ENCODE results near the gene TMEM269. TPM values are rescaled to one million over a fixed set of nuclear protein-coding genes. Genes with fewer than 3 reads are reported as not detected.

The TMEM269 gene
- total and polyA plus RNA-seq, 2 experiments from 2014 or later, result 0.12 to 0.40 TPM

DNA sequence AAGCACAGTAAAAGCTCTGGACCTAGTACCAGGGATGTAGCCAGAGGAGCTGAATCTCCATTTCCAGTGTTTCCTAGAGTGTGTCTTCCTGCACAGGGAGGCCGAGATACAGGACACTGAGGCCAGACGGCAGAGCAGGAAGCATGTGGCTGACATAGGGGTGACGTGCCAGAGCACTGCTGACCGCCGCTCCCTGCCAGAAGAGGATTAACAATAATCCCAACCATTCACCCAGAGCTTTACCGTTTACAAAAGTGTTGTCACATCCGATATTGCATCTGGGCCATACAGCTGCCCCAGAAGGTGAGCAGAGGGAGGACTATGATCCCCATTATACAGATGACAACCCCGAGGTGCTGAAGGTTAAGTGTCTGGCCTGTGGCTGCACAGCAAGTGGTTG lies 38.9 kb upstream of the TMEM269 start:
- Histone ChIP-seq H3K4me1 (ENCODE audit: insufficient read depth) (peaks cover 6% of the 10 kb centered on the region), H3K79me2 (no peaks in the 10 kb centered on the region), H2AFZ (no peak overlapping the region), H3K9me2 (replicated peaks; ENCODE audit: insufficient read depth) (no peaks in the 10 kb centered on the region), H3K36me3 (replicated peaks; ENCODE audit: insufficient read depth, low read depth) (no peaks in the 10 kb centered on the region), H3K27me3 (no peaks in the 10 kb centered on the region), H3K4me2 (no peak overlapping the region), H4K20me1 (ENCODE audit: insufficient read depth, poor library complexity, severe bottlenecking) (no peaks in the 10 kb centered on the region), H3K27ac (no peak overlapping the region), H3K4me3 (no peak overlapping the region), H3K9me3 (ENCODE audit: low read depth) (no peaks in the 10 kb centered on the region)
- DNase-seq (ENCODE audit: low spot score), result no peak
- TF ChIP-seq EZH2phosphoT487 (IDR thresholded peaks at IDR 0.05; ENCODE audit: low read depth, severe bottlenecking, unreplicated experiment) (no peak), EZH2 (IDR thresholded peaks at IDR 0.05; ENCODE audit: borderline replicate concordance) (no peak)
- TF ChIP-seq, protein P1, sequence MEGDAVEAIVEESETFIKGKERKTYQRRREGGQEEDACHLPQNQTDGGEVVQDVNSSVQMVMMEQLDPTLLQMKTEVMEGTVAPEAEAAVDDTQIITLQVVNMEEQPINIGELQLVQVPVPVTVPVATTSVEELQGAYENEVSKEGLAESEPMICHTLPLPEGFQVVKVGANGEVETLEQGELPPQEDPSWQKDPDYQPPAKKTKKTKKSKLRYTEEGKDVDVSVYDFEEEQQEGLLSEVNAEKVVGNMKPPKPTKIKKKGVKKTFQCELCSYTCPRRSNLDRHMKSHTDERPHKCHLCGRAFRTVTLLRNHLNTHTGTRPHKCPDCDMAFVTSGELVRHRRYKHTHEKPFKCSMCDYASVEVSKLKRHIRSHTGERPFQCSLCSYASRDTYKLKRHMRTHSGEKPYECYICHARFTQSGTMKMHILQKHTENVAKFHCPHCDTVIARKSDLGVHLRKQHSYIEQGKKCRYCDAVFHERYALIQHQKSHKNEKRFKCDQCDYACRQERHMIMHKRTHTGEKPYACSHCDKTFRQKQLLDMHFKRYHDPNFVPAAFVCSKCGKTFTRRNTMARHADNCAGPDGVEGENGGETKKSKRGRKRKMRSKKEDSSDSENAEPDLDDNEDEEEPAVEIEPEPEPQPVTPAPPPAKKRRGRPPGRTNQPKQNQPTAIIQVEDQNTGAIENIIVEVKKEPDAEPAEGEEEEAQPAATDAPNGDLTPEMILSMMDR (IDR thresholded peaks at IDR 0.05; ENCODE audit: poor library complexity), result no peak
- WGBS (ENCODE audit: low lambda C conversion rate, missing lambda C conversion rate), result 67% methylated on average over 8 of the region's 8 CpGs

DNA sequence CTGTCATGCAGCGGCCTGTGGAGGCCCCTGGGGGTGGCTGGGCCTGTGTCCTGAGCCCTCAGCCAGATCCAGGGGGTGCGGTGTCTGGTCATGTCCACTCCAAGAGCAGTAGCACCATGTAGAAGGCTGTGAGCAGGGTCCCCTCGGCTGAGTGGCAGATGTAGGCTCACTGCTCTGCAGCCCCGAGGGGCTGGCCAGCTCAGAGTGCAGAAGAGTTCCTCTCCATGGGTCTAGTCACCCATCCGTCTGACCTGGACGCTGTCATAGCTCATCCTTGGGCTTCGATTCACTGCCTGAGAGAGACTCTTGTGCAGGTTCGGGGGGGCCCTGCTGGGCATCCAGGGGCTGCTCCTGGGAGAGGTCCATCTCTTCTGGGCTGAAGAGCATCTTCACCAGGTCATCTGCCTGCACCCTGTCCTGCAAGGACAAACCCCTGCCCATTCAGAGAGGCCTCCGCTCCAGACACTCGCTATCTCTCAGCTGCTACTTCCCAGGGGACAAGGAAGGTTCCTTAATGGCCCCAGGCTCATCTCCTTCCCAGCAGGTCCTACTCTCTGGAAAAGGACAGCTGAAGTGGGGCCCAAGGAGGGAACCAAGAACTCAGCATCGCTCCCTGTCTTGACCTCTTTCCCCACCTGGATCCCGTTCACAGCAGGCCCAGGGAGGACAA lies 38.2 kb upstream of the TMEM269 start:
- Histone ChIP-seq H3K4me1 (ENCODE audit: insufficient read depth) (peaks cover 5% of the 10 kb centered on the region), H2AFZ (no peak overlapping the region), H3K27me3 (no peaks in the 10 kb centered on the region), H3K36me3 (replicated peaks; ENCODE audit: insufficient read depth, low read depth) (no peaks in the 10 kb centered on the region), H3K9me2 (replicated peaks; ENCODE audit: insufficient read depth) (no peaks in the 10 kb centered on the region), H4K20me1 (ENCODE audit: insufficient read depth, poor library complexity, severe bottlenecking) (no peaks in the 10 kb centered on the region), H3K27ac (no peak overlapping the region), H3K9me3 (ENCODE audit: low read depth) (no peaks in the 10 kb centered on the region), H3K79me2 (no peaks in the 10 kb centered on the region), H3K4me2 (no peak overlapping the region), H3K4me3 (no peak overlapping the region)
- 98% methylated on average over 12 of the region's 12 CpGs for WGBS (ENCODE audit: low lambda C conversion rate, missing lambda C conversion rate)
- DNase-seq (ENCODE audit: low spot score), result no peak
- TF ChIP-seq EZH2 (IDR thresholded peaks at IDR 0.05; ENCODE audit: borderline replicate concordance) (no peak), EZH2phosphoT487 (IDR thresholded peaks at IDR 0.05; ENCODE audit: low read depth, severe bottlenecking, unreplicated experiment) (no peak)
- TF ChIP-seq, protein P1 (IDR thresholded peaks at IDR 0.05; ENCODE audit: poor library complexity), result no peak

DNA sequence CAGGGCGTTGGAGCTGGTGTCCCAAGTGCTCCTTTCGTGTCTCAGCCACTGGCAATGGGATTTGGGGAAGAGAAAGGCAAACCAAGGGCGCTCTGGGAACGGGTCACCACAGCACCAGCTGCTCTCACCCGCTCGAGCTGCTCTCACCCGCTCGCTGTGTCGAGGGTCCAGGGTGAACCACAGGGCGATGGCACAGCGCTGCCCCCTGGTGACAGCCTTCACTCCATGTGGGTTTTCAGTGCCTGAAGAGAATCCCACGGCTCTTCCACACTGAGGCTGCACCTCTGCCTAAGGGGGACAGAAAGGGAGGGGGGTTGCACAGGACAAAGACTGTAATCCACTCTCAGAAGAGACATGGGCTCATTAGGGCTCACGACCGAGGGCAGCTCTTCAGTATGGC lies 37.7 kb upstream of the TMEM269 start:
- Histone ChIP-seq H3K4me3 (no peak overlapping the region), H3K4me2 (no peak overlapping the region), H3K4me1 (ENCODE audit: insufficient read depth) (peaks cover 5% of the 10 kb centered on the region), H3K27ac (no peak overlapping the region), H3K9me3 (ENCODE audit: low read depth) (no peaks in the 10 kb centered on the region), H3K79me2 (no peaks in the 10 kb centered on the region), H2AFZ (no peak overlapping the region), H3K27me3 (no peaks in the 10 kb centered on the region), H3K9me2 (replicated peaks; ENCODE audit: insufficient read depth) (no peaks in the 10 kb centered on the region), H3K36me3 (replicated peaks; ENCODE audit: insufficient read depth, low read depth) (no peaks in the 10 kb centered on the region), H4K20me1 (ENCODE audit: insufficient read depth, poor library complexity, severe bottlenecking) (no peaks in the 10 kb centered on the region)
- TF ChIP-seq, protein P1 (IDR thresholded peaks at IDR 0.05; ENCODE audit: poor library complexity), result peak; percentile 57
- no peak for TF ChIP-seq EZH2 (IDR thresholded peaks at IDR 0.05; ENCODE audit: borderline replicate concordance)
- peak; percentile 62 for DNase-seq (ENCODE audit: low spot score)
- 73% methylated on average over 14 of the region's 14 CpGs for WGBS (ENCODE audit: low lambda C conversion rate, missing lambda C conversion rate)
